Measurements from ENCODE around the gene RAB36. TPM values are rescaled to one million over a fixed set of nuclear protein-coding genes. Genes with fewer than 3 reads are reported as not detected.

The RAB36 gene
- total RNA-seq, 2 donors from 2014 or later = 1.3 to 3.1 TPM

- H3K27ac ChIP-seq = no peak overlapping the region
- DNase-seq = no peak
- peaks cover 32% of the 10 kb centered on the region for H3K4me1 ChIP-seq
- no peak overlapping the region for H3K4me3 ChIP-seq
- H3K36me3 ChIP-seq (replicated peaks in 1 of 2; ENCODE audit: insufficient read depth in 1 of 2, low read depth in 2 of 2) = no peaks in the 10 kb centered on the region
- H3K27me3 ChIP-seq = no peaks in the 10 kb centered on the region
- H3K9me3 ChIP-seq = no peaks in the 10 kb centered on the region
- ATAC-seq = no peak
- intact Hi-C loops (cut with DNase I) = no loop called here
- 84 to 95% methylated on average over 8 of the region's 8 CpGs for WGBS, 2 donors
- TF ChIP-seq CTCF (IDR thresholded peaks at IDR 0.05) (no peak), POLR2A (IDR thresholded peaks at IDR 0.05) (no peak)
Measured at GRCh38 chr22:23197836-23198235, 52.6 kb downstream of the RAB36 start.

- ATAC-seq (no peak), DNase-seq (no peak)
- TF ChIP-seq CTCF (IDR thresholded peaks at IDR 0.05) (no peak), POLR2A (IDR thresholded peaks at IDR 0.05) (no peak)
- Histone ChIP-seq H3K27me3 (no peaks in the 10 kb centered on the region), H3K36me3 (replicated peaks in 1 of 2; ENCODE audit: insufficient read depth in 1 of 2, low read depth in 2 of 2) (no peaks in the 10 kb centered on the region), H3K4me3 (no peak overlapping the region), H3K4me1 (peaks cover 31% of the 10 kb centered on the region), H3K27ac (peak overlapping the region in 2 of 4 donors; percentile 21 to 84), H3K9me3 (no peaks in the 10 kb centered on the region)
- intact Hi-C loops (cut with DNase I) = no loop called here
- WGBS, 2 donors = 76 to 100% methylated on average over 6 of the region's 8 CpGs
Measured at GRCh38 chr22:23199159-23199558, 53.9 kb downstream of the RAB36 start.

- TF ChIP-seq POLR2A (IDR thresholded peaks at IDR 0.05) (peak in 2 of 3 donors; percentile 31 to 35), CTCF (IDR thresholded peaks at IDR 0.05) (no peak)
- H3K27me3 ChIP-seq = no peaks in the 10 kb centered on the region
- peaks cover 48% of the 10 kb centered on the region for H3K4me1 ChIP-seq
- DNase-seq (peak; percentile 46 to 78 (median 64)), ATAC-seq (peak; percentile 77)
- no peaks in the 10 kb centered on the region for H3K36me3 ChIP-seq (replicated peaks in 1 of 2; ENCODE audit: insufficient read depth in 1 of 2, low read depth in 2 of 2)
- no peak overlapping the region for H3K4me3 ChIP-seq
- H3K9me3 ChIP-seq = no peaks in the 10 kb centered on the region
- intact Hi-C loops (cut with DNase I) = no loop called here
- H3K27ac ChIP-seq = peak overlapping the region; percentile 45 to 84 (median 80)
- WGBS, 2 donors = 21 to 31% methylated on average over 3 to 5 of the region's 5 CpGs
Measured at GRCh38 chr22:23200898-23201297, 55.6 kb downstream of the RAB36 start.

GRCh38 chr22:23202812-23203451, 57.7 kb downstream of the RAB36 start:
- peaks cover 50% of the 10 kb centered on the region for H3K4me1 ChIP-seq
- H3K27ac ChIP-seq = no peak overlapping the region
- DNase-seq (no peak), ATAC-seq (no peak)
- WGBS, 2 donors = 78 to 79% methylated on average over 4 of the region's 4 CpGs
- intact Hi-C loops (cut with DNase I) = no loop called here
- H3K9me3 ChIP-seq = no peaks in the 10 kb centered on the region
- no peak for TF ChIP-seq POLR2A (IDR thresholded peaks at IDR 0.05)
- TF ChIP-seq CTCF (IDR thresholded peaks at IDR 0.05) = no peak
- no peak overlapping the region for H3K4me3 ChIP-seq
- no peaks in the 10 kb centered on the region for H3K36me3 ChIP-seq (replicated peaks in 1 of 2; ENCODE audit: insufficient read depth in 1 of 2, low read depth in 2 of 2)
- H3K27me3 ChIP-seq = no peaks in the 10 kb centered on the region
